Tibial artery (tissue), 4 donors: ENCODE results near the gene GFM1.

Source experiments
- DNase-seq, 2 donors: peaks; one replicate each; pipeline ENCODE4 v3.0.0-alpha.2; 2019
- H3K27ac ChIP-seq, 2 donors: fragments of 200-600 bp; sonication (generic) in 1 of 2; 1 replicate in 1 of 2; 2 replicates in 1 of 2; pipeline ENCODE4 v1.5.1; 2018 to 2019; ENCODE audit warnings: mild to moderate bottlenecking in 1 of 2
- H3K27me3 ChIP-seq, 2 donors: fragments of 200-600 bp; sonication (generic) in 1 of 2; one replicate each; pipeline versions ENCODE4 v1.5.1 to v1.6.0; 2016 to 2019
- H3K36me3 ChIP-seq, 3 donors: fragments of 200-600 bp; sonication (generic) in 2 of 3; one replicate each; pipeline ENCODE4 v1.5.1; 2016 to 2019; ENCODE audit warnings: mild to moderate bottlenecking in 2 of 3
- H3K4me1 ChIP-seq, 4 donors: fragments of 200-600 bp; sonication (generic) in 2 of 4; 1 replicate in 3 of 4; 2 replicates in 1 of 4; pipeline ENCODE4 v1.5.1; 2016 to 2019
- H3K4me3 ChIP-seq, 2 donors: fragments of 200-600 bp; sonication (generic) in 1 of 2; 1 replicate in 1 of 2; 2 replicates in 1 of 2; pipeline ENCODE4 v1.5.1; 2018 to 2019; ENCODE audit warnings: mild to moderate bottlenecking in 2 of 2
- H3K9me3 ChIP-seq, 3 donors: fragments of 200-600 bp; sonication (generic) in 1 of 3; one replicate each; pipeline ENCODE4 v1.5.1; 2016 to 2019
- CTCF ChIP-seq, 2 experiments: fragments of 200-600 bp in 1 of 2; fragments of 450-650 bp in 1 of 2; IDR thresholded peaks; one replicate each; pipeline ENCODE4 v1.5.1; 2017 to 2019; ENCODE audit warnings: antibody characterized with exemption in 2 of 2, mild to moderate bottlenecking in 1 of 2, moderate library complexity in 1 of 2
- intact Hi-C: fragments of 100-400 bp; cut with DNase I; formaldehyde crosslinking; loops from one replicate; pipeline ENCODE4 v1.15.0; 2023; ENCODE audit warnings: low total_unique reads

GFM1 gene

GRCh38 chr3:158672215-158673176 lies 28.2 kb downstream of the GFM1 start, which contains the start of gene LXN:
Gene LXN (minus strand): TSS chr3:158672648. CDS start chr3:158672478, 170 bp downstream.
- DNase-seq = peak; percentile 83 to 90
- H3K36me3 ChIP-seq = peaks cover 6 to 21% (median 16%) of the 10 kb centered on the region in 3 donors
- TF ChIP-seq CTCF (IDR thresholded peaks at IDR 0.05) = peak; percentile 38 to 40
- intact Hi-C loops = no loop called here
- no peaks in the 10 kb centered on the region for H3K27me3 ChIP-seq
- H3K27ac ChIP-seq = peak within 1 kb of the TSS; percentile 62 to 71
- H3K4me3 ChIP-seq = peak within 1 kb of the TSS; percentile 52 to 56
- no peaks in the 10 kb centered on the region for H3K9me3 ChIP-seq
- H3K4me1 ChIP-seq = peaks cover 0 to 19% (median 0%) of the 10 kb centered on the region in 4 donors

- no peak overlapping the region for H3K4me3 ChIP-seq
- H3K27ac ChIP-seq = no peak overlapping the region
- no peaks in the 10 kb centered on the region for H3K9me3 ChIP-seq
- H3K36me3 ChIP-seq = peaks cover 0 to 37% (median 31%) of the 10 kb centered on the region in 3 donors
- intact Hi-C loops = no loop called here
- H3K27me3 ChIP-seq = no peaks in the 10 kb centered on the region
- H3K4me1 ChIP-seq = no peaks in the 10 kb centered on the region
- no peak for DNase-seq
- TF ChIP-seq CTCF (IDR thresholded peaks at IDR 0.05) = no peak
These were observed 34.4 kb downstream of the GFM1 start for GRCh38 chr3:158678687-158679086.

- no peaks in the 10 kb centered on the region for H3K9me3 ChIP-seq
- no peaks in the 10 kb centered on the region for H3K4me1 ChIP-seq
- no peak overlapping the region for H3K4me3 ChIP-seq
- H3K27ac ChIP-seq = no peak overlapping the region
- no peak for TF ChIP-seq CTCF (IDR thresholded peaks at IDR 0.05)
- no peaks in the 10 kb centered on the region for H3K27me3 ChIP-seq
- H3K36me3 ChIP-seq = peaks cover 3 to 44% (median 34%) of the 10 kb centered on the region in 3 donors
- intact Hi-C loops = no loop called here
- DNase-seq = no peak
These were observed 35.2 kb downstream of the GFM1 start for GRCh38 chr3:158679547-158680000.

GRCh38 chr3:158680861-158681260 lies 36.5 kb downstream of the GFM1 start:
- H3K36me3 ChIP-seq = peaks cover 5 to 44% (median 36%) of the 10 kb centered on the region in 3 donors
- no peak for TF ChIP-seq CTCF (IDR thresholded peaks at IDR 0.05)
- no peaks in the 10 kb centered on the region for H3K4me1 ChIP-seq
- no peak overlapping the region for H3K4me3 ChIP-seq
- no peaks in the 10 kb centered on the region for H3K9me3 ChIP-seq
- H3K27ac ChIP-seq = no peak overlapping the region
- intact Hi-C loops = no loop called here
- H3K27me3 ChIP-seq = no peaks in the 10 kb centered on the region
- no peak for DNase-seq

GRCh38 chr3:158683230-158683962 lies 39.1 kb downstream of the GFM1 start:
- Histone ChIP-seq H3K27me3 (no peaks in the 10 kb centered on the region), H3K9me3 (no peaks in the 10 kb centered on the region), H3K4me3 (no peak overlapping the region), H3K27ac (no peak overlapping the region), H3K4me1 (no peaks in the 10 kb centered on the region), H3K36me3 (peaks cover 5 to 30% (median 24%) of the 10 kb centered on the region in 3 donors)
- intact Hi-C loops = no loop called here
- TF ChIP-seq CTCF (IDR thresholded peaks at IDR 0.05) = no peak
- no peak for DNase-seq
